ENCODE measurements around the gene TNFRSF1A. TPM values are rescaled to one million over a fixed set of nuclear protein-coding genes. Genes with fewer than 3 reads are reported as not detected.

The TNFRSF1A gene
- total RNA-seq, 1 experiment from 2014 or later: 84.6 TPM

DNA sequence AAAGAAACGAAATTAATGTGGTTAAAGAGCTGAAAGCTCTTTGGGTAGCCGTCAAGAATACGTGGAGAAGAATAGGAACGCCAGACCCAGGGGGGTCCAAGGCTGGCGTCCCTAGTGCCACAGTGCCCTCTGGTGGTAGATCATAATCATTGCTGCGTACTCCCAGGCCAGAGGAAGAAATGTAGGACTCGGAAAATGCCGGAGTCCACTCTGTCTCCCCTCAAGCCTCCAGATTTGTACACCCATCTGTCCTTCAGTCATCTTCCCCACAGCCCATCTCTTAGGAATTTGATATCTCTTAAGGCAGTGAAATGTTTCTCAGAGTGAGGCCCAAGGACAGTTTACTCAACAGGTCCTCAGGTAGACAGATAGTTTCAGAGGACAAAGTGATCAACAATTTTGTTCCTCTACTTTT is 56.8 kb downstream of the TNFRSF1A start:
- Histone ChIP-seq H3K27me3 (ENCODE audit: control insufficient read depth, insufficient read depth, low read length) (no peaks in the 10 kb centered on the region), H3K36me3 (replicated peaks; ENCODE audit: control insufficient read depth, insufficient read depth, low read length) (no peaks in the 10 kb centered on the region), H3K4me3 (ENCODE audit: insufficient read depth, low read depth, low read length) (no peak overlapping the region)
- DNase-seq: peak; percentile 96

DNA sequence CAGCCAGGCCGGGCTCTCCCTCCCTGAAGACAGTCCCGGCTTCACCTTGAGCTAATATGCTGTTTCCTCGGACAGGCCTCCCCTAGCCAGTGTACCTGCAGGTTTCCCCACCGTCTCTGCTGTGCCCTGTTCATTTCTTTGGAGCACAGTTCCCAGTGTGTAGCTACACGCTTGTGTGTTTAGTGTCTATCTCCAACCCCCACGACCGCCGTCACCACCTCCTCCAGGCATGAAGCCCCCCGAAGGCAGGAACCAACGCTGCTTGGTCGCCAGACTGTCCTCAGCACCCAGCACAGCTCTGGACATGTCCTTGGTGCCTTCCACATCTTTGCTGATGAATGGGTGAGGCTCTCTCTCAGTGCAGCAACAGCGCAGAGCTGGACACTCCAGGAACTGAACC is 57.6 kb downstream of the TNFRSF1A start:
- H3K4me3 ChIP-seq (ENCODE audit: insufficient read depth, low read depth, low read length): no peak overlapping the region
- no peaks in the 10 kb centered on the region for H3K36me3 ChIP-seq (replicated peaks; ENCODE audit: control insufficient read depth, insufficient read depth, low read length)
- peak; percentile 33 for DNase-seq
- no peaks in the 10 kb centered on the region for H3K27me3 ChIP-seq (ENCODE audit: control insufficient read depth, insufficient read depth, low read length)

DNA sequence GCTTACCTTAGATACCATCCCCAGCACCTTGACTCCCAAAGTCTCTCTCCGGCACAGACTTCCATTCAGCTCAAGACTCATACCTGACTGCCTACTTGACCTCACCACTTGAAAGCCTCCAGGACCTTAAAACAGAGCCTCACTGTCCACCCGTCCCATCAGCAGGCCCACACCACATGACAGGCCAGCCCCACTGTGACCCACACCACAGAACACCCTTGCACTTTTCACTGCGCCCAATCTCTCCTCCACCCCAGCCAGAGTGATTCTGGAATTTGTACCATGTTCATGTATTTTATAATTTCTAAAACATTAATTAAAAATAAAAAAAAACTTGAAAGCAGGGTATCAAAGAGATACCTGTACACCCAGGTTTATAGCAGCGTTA is 59.4 kb downstream of the TNFRSF1A start:
- DNase-seq: no peak

DNA sequence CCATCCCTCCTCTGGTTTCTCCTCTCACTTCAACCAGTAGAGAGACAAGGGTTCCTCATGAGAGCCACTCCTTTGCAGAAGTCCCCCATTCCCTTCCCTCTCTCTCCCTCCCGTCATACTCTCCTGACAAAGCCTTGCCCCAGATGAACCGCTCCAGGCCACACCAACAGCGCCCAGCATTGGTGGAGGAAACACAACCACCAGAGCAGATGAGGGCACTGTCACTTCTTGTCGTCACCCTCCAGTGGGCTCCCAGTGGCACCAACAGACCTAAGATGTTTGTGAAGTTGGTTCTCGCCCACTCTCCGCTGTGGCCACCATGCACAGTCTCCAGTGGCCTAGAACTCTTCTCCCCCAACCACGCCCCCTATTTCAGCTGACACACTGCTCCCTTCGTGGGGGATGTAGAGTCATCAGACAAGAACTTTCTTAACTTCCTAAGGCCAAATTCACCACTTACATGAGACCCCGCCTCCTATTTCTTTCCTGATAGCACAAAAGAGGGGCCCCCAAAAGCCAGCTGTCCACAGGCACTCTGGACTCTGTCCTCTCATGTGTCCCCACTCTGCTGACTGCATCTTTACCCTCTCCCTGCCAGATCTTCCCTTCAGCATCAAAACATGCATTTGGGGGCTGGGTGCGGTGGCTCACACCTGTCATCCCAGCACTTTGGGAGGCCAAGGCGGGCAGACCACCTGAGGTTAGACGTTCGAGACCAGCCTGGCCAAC is 60.6 kb downstream of the TNFRSF1A start:
- H3K36me3 ChIP-seq (replicated peaks; ENCODE audit: control insufficient read depth, insufficient read depth, low read length): no peaks in the 10 kb centered on the region
- H3K4me3 ChIP-seq (ENCODE audit: insufficient read depth, low read depth, low read length): no peak overlapping the region
- DNase-seq: peak; percentile 9
- H3K27me3 ChIP-seq (ENCODE audit: control insufficient read depth, insufficient read depth, low read length): no peaks in the 10 kb centered on the region

More for the DNA sequence above, 59.4 kb downstream of the TNFRSF1A start:
- H3K36me3 ChIP-seq (replicated peaks; ENCODE audit: control insufficient read depth, insufficient read depth, low read length): no peaks in the 10 kb centered on the region
- H3K4me3 ChIP-seq (ENCODE audit: insufficient read depth, low read depth, low read length): no peak overlapping the region
- H3K27me3 ChIP-seq (ENCODE audit: control insufficient read depth, insufficient read depth, low read length): no peaks in the 10 kb centered on the region

DNA sequence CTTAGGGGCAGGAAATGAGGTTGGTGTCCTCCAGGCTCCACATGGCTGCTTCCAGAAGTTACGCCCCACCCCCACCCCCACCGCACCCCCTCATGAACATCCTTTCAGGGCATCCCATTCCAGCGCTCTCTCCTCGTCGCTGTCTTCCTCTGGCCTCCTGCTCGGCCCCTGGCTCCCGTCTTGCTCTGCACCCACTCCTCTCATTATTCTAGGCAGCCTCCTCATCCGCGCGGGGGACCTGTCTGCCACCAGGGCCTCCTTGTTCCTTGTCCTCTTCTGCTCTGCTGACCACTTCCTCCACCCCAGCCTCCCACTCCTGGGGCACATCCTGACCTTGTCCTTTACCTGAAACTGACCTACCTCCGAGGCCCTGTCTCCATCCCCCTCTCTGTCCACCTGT is 61.2 kb downstream of the TNFRSF1A start:
- Histone ChIP-seq H3K4me3 (ENCODE audit: insufficient read depth, low read depth, low read length) (no peak overlapping the region), H3K36me3 (replicated peaks; ENCODE audit: control insufficient read depth, insufficient read depth, low read length) (no peaks in the 10 kb centered on the region), H3K27me3 (ENCODE audit: control insufficient read depth, insufficient read depth, low read length) (no peaks in the 10 kb centered on the region)
- peak; percentile 20 for DNase-seq

DNA sequence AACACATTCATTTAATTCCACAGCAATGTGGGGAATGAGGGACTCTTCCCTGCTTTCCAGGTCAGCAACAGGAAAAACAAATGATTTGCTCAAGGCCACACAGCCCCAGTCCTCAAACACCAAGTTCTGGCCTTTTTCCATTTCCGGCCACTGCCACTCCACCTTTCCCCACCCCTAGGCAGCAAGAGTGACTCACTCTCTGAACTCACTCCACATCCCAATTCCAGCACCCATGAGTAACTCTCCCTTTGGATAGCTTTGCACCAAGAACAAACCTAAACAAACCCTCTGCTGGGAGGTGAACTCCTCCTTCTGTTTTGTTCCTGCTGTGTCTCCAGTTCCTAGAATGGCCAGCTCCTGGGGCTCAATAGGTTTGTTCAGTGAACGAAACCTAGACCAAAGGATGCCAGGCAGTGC is 61.8 kb downstream of the TNFRSF1A start:
- Histone ChIP-seq H3K36me3 (replicated peaks; ENCODE audit: control insufficient read depth, insufficient read depth, low read length) (no peaks in the 10 kb centered on the region), H3K27me3 (ENCODE audit: control insufficient read depth, insufficient read depth, low read length) (no peaks in the 10 kb centered on the region), H3K4me3 (ENCODE audit: insufficient read depth, low read depth, low read length) (no peak overlapping the region)
- no peak for DNase-seq

DNA sequence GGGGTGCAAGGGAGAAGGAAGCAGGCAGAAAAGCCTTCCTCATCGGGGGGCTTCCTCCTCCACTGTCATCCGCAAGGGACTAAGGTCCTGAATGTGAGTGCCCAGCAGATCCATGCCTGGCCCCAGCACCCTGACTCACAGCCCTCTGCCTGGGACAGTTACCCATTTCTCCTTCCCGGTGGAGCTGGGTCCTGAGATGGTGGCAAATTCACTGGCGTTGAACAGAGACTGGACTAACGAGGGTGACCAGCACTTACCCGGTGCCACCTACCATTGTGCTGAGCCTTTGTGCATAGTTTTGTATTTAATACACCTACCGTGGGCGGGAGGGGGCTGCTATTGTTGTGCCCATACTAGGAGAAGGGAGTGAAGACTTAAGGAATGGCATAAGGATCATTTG is 62.2 kb downstream of the TNFRSF1A start:
- no peaks in the 10 kb centered on the region for H3K27me3 ChIP-seq (ENCODE audit: control insufficient read depth, insufficient read depth, low read length)
- peak; percentile 40 for DNase-seq
- no peaks in the 10 kb centered on the region for H3K36me3 ChIP-seq (replicated peaks; ENCODE audit: control insufficient read depth, insufficient read depth, low read length)
- no peak overlapping the region for H3K4me3 ChIP-seq (ENCODE audit: insufficient read depth, low read depth, low read length)

DNA sequence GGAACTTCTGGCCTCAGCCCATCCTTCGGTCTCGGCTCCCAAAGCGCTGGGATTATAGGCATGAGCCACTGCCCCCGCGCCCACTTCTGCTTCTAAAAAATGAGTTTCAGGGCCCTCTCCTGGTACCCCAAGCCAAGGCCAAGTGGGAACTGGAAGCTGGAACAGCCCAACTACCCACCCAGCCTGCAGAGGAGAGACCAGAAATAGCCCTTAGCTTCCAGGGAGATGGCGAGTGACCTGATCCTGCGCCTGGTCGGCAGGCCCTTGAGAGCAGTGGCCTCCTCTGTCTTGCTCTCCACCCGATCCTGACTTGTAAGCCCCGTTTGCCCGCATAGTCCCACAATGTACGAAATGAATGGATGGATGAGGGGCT is 62.6 kb downstream of the TNFRSF1A start:
- DNase-seq: no peak
- Histone ChIP-seq H3K27me3 (ENCODE audit: control insufficient read depth, insufficient read depth, low read length) (no peaks in the 10 kb centered on the region), H3K4me3 (ENCODE audit: insufficient read depth, low read depth, low read length) (no peak overlapping the region), H3K36me3 (replicated peaks; ENCODE audit: control insufficient read depth, insufficient read depth, low read length) (no peaks in the 10 kb centered on the region)

Other genes starting within 250 kb of the TNFRSF1A start
- gene VWF, start 217.4 kb downstream of the TNFRSF1A start, total RNA-seq (2014; rRNA removed; shearing (Covaris generic)): 1.6 and 2.3 TPM in 2 replicates
- 266 and 274 TPM in 2 replicates for gene CD9, start 141.7 kb downstream of the TNFRSF1A start, total RNA-seq (2014; rRNA removed; shearing (Covaris generic))
- 36.5 and 43.6 TPM in 2 replicates for gene PLEKHG6, start 31.4 kb downstream of the TNFRSF1A start, total RNA-seq (2014; rRNA removed; shearing (Covaris generic))
- gene SCNN1A, start 33.5 kb upstream of the TNFRSF1A start, total RNA-seq (2014; rRNA removed; shearing (Covaris generic)): 28.5 and 41.7 TPM in 2 replicates
- 2.5 and 3.6 TPM in 2 replicates for gene LTBR, start 42.1 kb upstream of the TNFRSF1A start, total RNA-seq (2014; rRNA removed; shearing (Covaris generic))
- not detected in 2 replicates for gene CD27, start 102.9 kb upstream of the TNFRSF1A start, total RNA-seq (2014; rRNA removed; shearing (Covaris generic))
- gene TAPBPL, start 110.0 kb upstream of the TNFRSF1A start, total RNA-seq (2014; rRNA removed; shearing (Covaris generic)): 0.62 and 1.0 TPM in 2 replicates
- gene VAMP1, start 128.6 kb upstream of the TNFRSF1A start, total RNA-seq (2014; rRNA removed; shearing (Covaris generic)): 23.9 and 26.8 TPM in 2 replicates
- gene MRPL51, start 151.2 kb upstream of the TNFRSF1A start, total RNA-seq (2014; rRNA removed; shearing (Covaris generic)): 137 and 145 TPM in 2 replicates
- 104 and 113 TPM in 2 replicates for gene NCAPD2, start 152.0 kb upstream of the TNFRSF1A start, total RNA-seq (2014; rRNA removed; shearing (Covaris generic))
- 6,920 and 8,270 TPM in 2 replicates for gene GAPDH, start 192.4 kb upstream of the TNFRSF1A start, total RNA-seq (2014; rRNA removed; shearing (Covaris generic))
- 15.1 and 18.2 TPM in 2 replicates for gene IFFO1, start 214.0 kb upstream of the TNFRSF1A start, total RNA-seq (2014; rRNA removed; shearing (Covaris generic))
- 64.2 and 68.8 TPM in 2 replicates for gene NOP2, start 226.2 kb upstream of the TNFRSF1A start, total RNA-seq (2014; rRNA removed; shearing (Covaris generic))

Measured in H7 (cell line).